SK-N-SH treated with all-trans-retinoic acid at 6 μM for 48 hours (cell line): Measurements from ENCODE around the gene UQCRC2.

Experiments
- ATAC-seq: fragments of 200-7000 bp; cut with Tn5 transposase; 3 replicates; pipeline ENCODE4 v1.9.1; 2020; ENCODE audit warnings: mild to moderate bottlenecking, moderate library complexity
- CSDC2 ChIP-seq: fragments of 250-450 bp; sonication (Bioruptor Pico); IDR thresholded peaks from 2 replicates; pipeline ENCODE4 v1.5.0; 2020; ENCODE audit warnings: mild to moderate bottlenecking, moderate library complexity
- GLIS3 ChIP-seq: fragments of 250-450 bp; sonication (Bioruptor Pico); IDR thresholded peaks from 2 replicates; pipeline ENCODE4 v1.5.0; 2020; ENCODE audit warnings: mild to moderate bottlenecking, moderate library complexity
- ISL1 ChIP-seq: fragments of 250-450 bp; sonication (Bioruptor Pico); IDR thresholded peaks from 2 replicates; pipeline ENCODE4 v2.1.2; 2022; ENCODE audit warnings: mild to moderate bottlenecking, moderate library complexity
- OSR1 ChIP-seq: fragments of 250-450 bp; sonication (Bioruptor Pico); IDR thresholded peaks from 2 replicates; pipeline ENCODE4 v1.8.0; 2022; ENCODE audit warnings: moderate library complexity, mild to moderate bottlenecking, inconsistent platforms
- PATZ1 ChIP-seq: fragments of 250-450 bp; sonication (Bioruptor Pico); IDR thresholded peaks from 2 replicates; pipeline ENCODE4 v1.8.0; 2020; ENCODE audit warnings: mild to moderate bottlenecking, moderate library complexity, borderline replicate concordance
- PPARA ChIP-seq: fragments of 250-450 bp; sonication (Bioruptor Pico); IDR thresholded peaks from 2 replicates; pipeline ENCODE4 v1.5.0; 2020; ENCODE audit warnings: mild to moderate bottlenecking, borderline replicate concordance
- RARB ChIP-seq: fragments of 250-450 bp; sonication (Bioruptor Pico); IDR thresholded peaks from 2 replicates; pipeline ENCODE4 v1.8.0; 2021; ENCODE audit warnings: mild to moderate bottlenecking, moderate library complexity
- SNAI2 ChIP-seq: fragments of 250-450 bp; sonication (Bioruptor Pico); IDR thresholded peaks from 2 replicates; pipeline ENCODE4 v1.5.0; 2020; ENCODE audit warnings: mild to moderate bottlenecking, moderate library complexity
- TCF4 ChIP-seq: fragments of 250-450 bp; sonication (Bioruptor Pico); IDR thresholded peaks from 2 replicates; pipeline ENCODE4 v1.8.0; 2021; ENCODE audit warnings: mild to moderate bottlenecking, moderate library complexity, borderline replicate concordance
- TOX ChIP-seq: fragments of 250-450 bp; sonication (Bioruptor Pico); IDR thresholded peaks from 2 replicates; pipeline ENCODE4 v1.8.0; 2021; ENCODE audit warnings: mild to moderate bottlenecking, moderate library complexity, borderline replicate concordance
- ZC3H10 ChIP-seq: fragments of 250-450 bp; sonication (Bioruptor Pico); IDR thresholded peaks from 2 replicates; pipeline ENCODE4 v1.5.1; 2021; ENCODE audit warnings: mild to moderate bottlenecking, moderate library complexity
- ZFP3 ChIP-seq: fragments of 250-450 bp; sonication (Bioruptor Pico); IDR thresholded peaks from 2 replicates; pipeline ENCODE4 v1.5.0; 2020; ENCODE audit warnings: mild to moderate bottlenecking, moderate library complexity
- ZFP30 ChIP-seq: fragments of 450-650 bp; formaldehyde crosslinking; IDR thresholded peaks from 2 replicates; pipeline ENCODE4 v1.5.0; 2022; ENCODE audit warnings: mild to moderate bottlenecking, moderate library complexity
- ZNF565 ChIP-seq: fragments of 450-650 bp; formaldehyde crosslinking; conservative IDR thresholded peaks from 2 replicates; pipeline ENCODE4 v1.5.0; 2020; ENCODE audit warnings: low read depth, mild to moderate bottlenecking, moderate library complexity
- TF ChIP-seq, protein P1 (sequence below): fragments of 250-450 bp; sonication (Bioruptor Pico); IDR thresholded peaks from 2 replicates; pipeline ENCODE4 v1.5.0; 2020; ENCODE audit warnings: mild to moderate bottlenecking, moderate library complexity
- TF ChIP-seq, protein P2 (sequence below): fragments of 250-450 bp; sonication (Bioruptor Pico); IDR thresholded peaks from 2 replicates; pipeline ENCODE4 v1.5.1; 2020; ENCODE audit warnings: low read depth, mild to moderate bottlenecking, moderate library complexity
- TF ChIP-seq, protein P3 (sequence below): fragments of 250-450 bp; sonication (Bioruptor Pico); IDR thresholded peaks from 2 replicates; pipeline ENCODE4 v1.8.0; 2021; ENCODE audit warnings: low read depth, mild to moderate bottlenecking, moderate library complexity, borderline replicate concordance

Gene UQCRC2

DNA sequence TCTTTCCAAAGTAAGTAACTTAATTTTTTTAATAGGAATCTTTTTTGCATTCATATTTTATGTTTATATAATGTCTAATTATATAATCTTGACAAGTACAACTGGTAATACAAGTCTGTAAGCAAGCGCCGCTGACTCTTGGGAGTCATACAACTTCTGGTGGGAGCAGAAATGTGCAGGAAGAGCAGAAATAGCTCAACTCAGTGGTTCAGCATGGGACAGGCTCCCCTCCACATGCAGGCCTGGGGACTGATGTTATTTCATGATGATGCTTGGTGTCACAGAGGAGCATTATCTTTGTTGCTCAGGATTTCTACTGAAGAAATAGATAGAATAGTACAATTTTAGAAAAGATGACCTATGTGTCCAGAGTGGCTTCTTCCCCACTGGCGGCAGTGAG lies 10.7 kb downstream of the UQCRC2 start:
- ATAC-seq: no peak
- TF ChIP-seq RARB (CRISPR knock-in tag) (no peak), ISL1 (no peak), ZFP3 (no peak), GLIS3 (CRISPR knock-in tag) (no peak), OSR1 (CRISPR knock-in tag) (no peak), CSDC2 (CRISPR knock-in tag) (no peak), TCF4 (CRISPR knock-in tag) (no peak), PATZ1 (CRISPR knock-in tag) (no peak)
- TF ChIP-seq, protein P1, sequence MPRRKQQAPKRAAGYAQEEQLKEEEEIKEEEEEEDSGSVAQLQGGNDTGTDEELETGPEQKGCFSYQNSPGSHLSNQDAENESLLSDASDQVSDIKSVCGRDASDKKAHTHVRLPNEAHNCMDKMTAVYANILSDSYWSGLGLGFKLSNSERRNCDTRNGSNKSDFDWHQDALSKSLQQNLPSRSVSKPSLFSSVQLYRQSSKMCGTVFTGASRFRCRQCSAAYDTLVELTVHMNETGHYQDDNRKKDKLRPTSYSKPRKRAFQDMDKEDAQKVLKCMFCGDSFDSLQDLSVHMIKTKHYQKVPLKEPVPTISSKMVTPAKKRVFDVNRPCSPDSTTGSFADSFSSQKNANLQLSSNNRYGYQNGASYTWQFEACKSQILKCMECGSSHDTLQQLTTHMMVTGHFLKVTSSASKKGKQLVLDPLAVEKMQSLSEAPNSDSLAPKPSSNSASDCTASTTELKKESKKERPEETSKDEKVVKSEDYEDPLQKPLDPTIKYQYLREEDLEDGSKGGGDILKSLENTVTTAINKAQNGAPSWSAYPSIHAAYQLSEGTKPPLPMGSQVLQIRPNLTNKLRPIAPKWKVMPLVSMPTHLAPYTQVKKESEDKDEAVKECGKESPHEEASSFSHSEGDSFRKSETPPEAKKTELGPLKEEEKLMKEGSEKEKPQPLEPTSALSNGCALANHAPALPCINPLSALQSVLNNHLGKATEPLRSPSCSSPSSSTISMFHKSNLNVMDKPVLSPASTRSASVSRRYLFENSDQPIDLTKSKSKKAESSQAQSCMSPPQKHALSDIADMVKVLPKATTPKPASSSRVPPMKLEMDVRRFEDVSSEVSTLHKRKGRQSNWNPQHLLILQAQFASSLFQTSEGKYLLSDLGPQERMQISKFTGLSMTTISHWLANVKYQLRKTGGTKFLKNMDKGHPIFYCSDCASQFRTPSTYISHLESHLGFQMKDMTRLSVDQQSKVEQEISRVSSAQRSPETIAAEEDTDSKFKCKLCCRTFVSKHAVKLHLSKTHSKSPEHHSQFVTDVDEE: no peak
- TF ChIP-seq, protein P2, sequence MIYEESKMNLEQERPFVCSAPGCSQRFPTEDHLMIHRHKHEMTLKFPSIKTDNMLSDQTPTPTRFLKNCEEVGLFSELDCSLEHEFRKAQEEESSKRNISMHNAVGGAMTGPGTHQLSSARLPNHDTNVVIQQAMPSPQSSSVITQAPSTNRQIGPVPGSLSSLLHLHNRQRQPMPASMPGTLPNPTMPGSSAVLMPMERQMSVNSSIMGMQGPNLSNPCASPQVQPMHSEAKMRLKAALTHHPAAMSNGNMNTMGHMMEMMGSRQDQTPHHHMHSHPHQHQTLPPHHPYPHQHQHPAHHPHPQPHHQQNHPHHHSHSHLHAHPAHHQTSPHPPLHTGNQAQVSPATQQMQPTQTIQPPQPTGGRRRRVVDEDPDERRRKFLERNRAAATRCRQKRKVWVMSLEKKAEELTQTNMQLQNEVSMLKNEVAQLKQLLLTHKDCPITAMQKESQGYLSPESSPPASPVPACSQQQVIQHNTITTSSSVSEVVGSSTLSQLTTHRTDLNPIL (CRISPR knock-in tag): no peak

DNA sequence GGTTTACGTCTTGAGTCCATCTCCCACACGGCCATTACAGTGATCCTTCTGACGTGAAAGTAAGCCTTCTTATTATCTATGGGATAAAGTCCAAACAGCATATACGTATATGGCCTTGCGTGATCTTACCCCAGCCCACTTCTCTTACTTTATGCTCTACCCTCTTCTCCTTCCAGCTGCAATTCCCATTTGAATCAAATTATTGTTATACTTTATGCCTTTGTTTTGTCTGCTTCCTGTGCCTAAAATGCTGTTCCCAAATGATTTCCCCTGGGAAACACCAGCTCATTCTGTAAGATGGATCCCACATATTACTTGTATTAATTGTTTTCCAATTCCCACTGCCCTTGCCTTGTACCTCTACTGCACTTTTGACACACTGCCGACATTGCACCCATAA lies 11.2 kb downstream of the UQCRC2 start:
- no peak for TF ChIP-seq ZFP3
- TF ChIP-seq SNAI2 (CRISPR knock-in tag): no peak
- TF ChIP-seq PPARA (CRISPR knock-in tag): no peak
- no peak for TF ChIP-seq ZFP30 (CRISPR knock-in tag)
- no peak for TF ChIP-seq PATZ1 (CRISPR knock-in tag)
- no peak for TF ChIP-seq OSR1 (CRISPR knock-in tag)
- TF ChIP-seq TCF4 (CRISPR knock-in tag): no peak
- TF ChIP-seq, protein P2 (CRISPR knock-in tag): no peak
- TF ChIP-seq ISL1: no peak
- TF ChIP-seq, protein P1: no peak
- TF ChIP-seq, protein P3, sequence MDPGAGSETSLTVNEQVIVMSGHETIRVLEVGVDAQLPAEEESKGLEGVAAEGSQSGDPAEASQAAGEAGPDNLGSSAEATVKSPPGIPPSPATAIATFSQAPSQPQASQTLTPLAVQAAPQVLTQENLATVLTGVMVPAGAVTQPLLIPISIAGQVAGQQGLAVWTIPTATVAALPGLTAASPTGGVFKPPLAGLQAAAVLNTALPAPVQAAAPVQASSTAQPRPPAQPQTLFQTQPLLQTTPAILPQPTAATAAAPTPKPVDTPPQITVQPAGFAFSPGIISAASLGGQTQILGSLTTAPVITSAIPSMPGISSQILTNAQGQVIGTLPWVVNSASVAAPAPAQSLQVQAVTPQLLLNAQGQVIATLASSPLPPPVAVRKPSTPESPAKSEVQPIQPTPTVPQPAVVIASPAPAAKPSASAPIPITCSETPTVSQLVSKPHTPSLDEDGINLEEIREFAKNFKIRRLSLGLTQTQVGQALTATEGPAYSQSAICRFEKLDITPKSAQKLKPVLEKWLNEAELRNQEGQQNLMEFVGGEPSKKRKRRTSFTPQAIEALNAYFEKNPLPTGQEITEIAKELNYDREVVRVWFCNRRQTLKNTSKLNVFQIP (CRISPR knock-in tag): no peak
- no peak for TF ChIP-seq TOX
- no peak for TF ChIP-seq RARB (CRISPR knock-in tag)
- no peak for TF ChIP-seq ZNF565 (CRISPR knock-in tag)
- no peak for TF ChIP-seq CSDC2 (CRISPR knock-in tag)
- no peak for TF ChIP-seq ZC3H10
- no peak for ATAC-seq
